Measurements from ENCODE around the gene KATNAL1.

KATNAL1 gene

DNA sequence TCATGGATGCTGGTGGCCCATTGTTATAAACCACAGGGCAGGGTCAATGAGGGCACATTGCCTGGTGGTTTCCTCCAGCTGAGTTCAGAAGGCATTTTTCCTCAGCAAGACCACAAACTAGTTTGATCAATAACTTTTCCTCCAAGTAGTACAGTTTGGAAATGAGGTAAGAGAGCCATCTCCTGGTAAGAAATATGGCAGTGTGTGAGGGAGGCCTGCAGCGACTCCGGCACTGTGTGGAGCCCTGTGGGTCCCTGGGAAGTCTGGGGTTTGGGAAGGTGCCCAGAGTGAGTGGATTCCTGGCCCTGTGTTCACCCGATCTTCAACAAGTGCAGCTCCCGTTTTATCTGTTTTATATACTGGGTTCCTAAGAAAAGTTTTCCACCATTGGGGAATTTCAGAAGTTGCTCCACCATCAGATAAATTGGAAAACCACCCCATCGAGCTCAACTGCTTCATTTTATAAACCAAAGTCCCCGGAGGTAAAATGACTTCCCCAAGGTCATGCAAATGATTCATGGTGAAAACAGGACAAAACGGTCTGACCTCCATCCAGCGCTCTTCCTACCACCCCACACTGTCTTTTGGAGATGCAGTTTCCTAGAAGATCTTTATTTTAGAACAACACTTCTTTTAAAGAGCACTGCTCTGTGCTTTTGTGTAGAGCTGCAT, 148.4 kb downstream of the KATNAL1 start:
- TF ChIP-seq, protein P1, sequence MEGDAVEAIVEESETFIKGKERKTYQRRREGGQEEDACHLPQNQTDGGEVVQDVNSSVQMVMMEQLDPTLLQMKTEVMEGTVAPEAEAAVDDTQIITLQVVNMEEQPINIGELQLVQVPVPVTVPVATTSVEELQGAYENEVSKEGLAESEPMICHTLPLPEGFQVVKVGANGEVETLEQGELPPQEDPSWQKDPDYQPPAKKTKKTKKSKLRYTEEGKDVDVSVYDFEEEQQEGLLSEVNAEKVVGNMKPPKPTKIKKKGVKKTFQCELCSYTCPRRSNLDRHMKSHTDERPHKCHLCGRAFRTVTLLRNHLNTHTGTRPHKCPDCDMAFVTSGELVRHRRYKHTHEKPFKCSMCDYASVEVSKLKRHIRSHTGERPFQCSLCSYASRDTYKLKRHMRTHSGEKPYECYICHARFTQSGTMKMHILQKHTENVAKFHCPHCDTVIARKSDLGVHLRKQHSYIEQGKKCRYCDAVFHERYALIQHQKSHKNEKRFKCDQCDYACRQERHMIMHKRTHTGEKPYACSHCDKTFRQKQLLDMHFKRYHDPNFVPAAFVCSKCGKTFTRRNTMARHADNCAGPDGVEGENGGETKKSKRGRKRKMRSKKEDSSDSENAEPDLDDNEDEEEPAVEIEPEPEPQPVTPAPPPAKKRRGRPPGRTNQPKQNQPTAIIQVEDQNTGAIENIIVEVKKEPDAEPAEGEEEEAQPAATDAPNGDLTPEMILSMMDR (IDR thresholded peaks at IDR 0.05; ENCODE audit: low read depth, low read length) = peak; percentile 59
- DNase-seq (ENCODE audit: low read depth in 2 of 2) = peak; percentile 61 to 76
- H3K4me3 ChIP-seq (replicated peaks in 1 of 2; ENCODE audit: low read depth in 2 of 2, low read length in 2 of 2) = no peak overlapping the region

DNA sequence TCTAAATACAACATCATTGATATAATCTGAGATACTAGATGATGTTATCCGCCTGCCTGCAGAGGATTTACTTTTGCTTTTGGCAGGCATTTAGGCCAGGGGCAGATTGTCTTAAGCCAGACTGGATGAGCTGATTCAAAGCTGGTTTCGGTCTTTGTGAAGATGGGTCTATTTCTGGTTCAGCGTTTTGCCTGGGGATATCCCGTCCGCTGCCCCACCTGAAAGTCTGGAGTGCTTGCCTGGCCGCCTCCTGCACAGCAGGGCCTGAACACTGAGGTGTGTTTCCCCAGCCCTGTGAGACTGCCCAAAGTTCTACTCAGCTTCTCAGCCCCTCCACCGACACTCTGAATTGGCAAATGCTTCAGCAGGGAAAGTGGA, 149.7 kb downstream of the KATNAL1 start:
- no peak for DNase-seq (ENCODE audit: low read depth in 2 of 2)
- no peak overlapping the region for H3K4me3 ChIP-seq (replicated peaks in 1 of 2; ENCODE audit: low read depth in 2 of 2, low read length in 2 of 2)
- TF ChIP-seq, protein P1 (IDR thresholded peaks at IDR 0.05; ENCODE audit: low read depth, low read length) = no peak

DNA sequence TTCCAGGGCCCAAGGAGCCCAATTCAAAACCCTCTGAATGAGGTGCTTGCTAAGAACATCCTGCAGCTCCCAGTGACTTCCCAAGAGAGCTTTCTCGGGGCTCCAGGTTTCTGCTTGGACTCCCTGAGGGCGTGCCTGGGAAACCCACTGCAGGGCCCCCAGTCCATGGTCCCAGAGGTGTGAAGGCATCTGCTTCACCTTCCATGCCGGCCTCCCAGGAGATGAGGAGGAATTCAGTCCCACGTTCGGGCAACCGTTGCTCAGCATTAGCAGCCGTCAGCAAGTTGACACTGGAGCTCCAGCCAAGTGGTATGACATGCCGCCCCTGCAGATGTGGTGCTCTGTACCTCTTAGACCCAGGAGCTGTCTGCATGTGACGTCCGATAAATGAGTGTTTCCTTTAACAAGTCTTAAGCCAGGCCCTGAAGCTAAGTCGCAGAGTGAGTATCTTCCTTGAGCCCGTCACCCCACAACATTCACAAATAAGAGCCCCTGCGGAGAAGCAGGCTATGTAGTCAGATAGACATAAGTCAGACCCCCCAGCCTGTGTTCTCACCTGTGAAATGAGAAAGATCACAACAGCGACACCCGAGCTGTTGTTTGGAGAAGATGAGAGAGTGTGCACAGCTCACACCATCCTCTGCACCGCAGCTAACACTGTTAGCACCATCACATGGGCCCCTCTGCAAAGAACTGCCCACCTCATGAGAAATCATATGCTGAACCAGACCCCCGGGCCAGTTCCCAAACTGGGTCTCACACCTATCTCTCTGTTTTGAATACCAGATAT, 150.3 kb downstream of the KATNAL1 start:
- TF ChIP-seq, protein P1 (IDR thresholded peaks at IDR 0.05; ENCODE audit: low read depth, low read length) = no peak
- no peak for DNase-seq (ENCODE audit: low read depth in 2 of 2)
- H3K4me3 ChIP-seq (replicated peaks in 1 of 2; ENCODE audit: low read depth in 2 of 2, low read length in 2 of 2) = no peak overlapping the region

DNA sequence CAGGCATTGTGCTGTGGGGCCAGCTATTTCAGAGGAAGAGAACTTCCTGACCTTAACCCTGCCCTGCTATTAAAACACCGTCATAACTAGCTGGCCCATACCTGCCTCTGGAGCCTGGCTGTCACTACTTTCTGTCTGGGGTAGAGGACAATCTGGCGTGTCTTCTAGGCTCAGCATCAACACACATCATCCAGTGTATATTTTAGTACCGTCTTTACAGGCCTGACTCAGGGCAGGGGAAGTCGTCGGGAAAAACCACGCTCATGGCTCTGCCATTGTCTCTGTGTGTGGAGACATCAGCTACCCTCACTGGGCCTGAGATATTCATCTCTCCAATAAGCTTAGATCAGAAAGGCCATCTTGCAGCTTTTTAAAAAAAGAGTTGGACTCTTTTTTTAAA, 151.1 kb downstream of the KATNAL1 start:
- DNase-seq (ENCODE audit: low read depth in 2 of 2) = no peak
- H3K4me3 ChIP-seq (replicated peaks in 1 of 2; ENCODE audit: low read depth in 2 of 2, low read length in 2 of 2) = no peak overlapping the region
- TF ChIP-seq, protein P1 (IDR thresholded peaks at IDR 0.05; ENCODE audit: low read depth, low read length) = no peak

DNA sequence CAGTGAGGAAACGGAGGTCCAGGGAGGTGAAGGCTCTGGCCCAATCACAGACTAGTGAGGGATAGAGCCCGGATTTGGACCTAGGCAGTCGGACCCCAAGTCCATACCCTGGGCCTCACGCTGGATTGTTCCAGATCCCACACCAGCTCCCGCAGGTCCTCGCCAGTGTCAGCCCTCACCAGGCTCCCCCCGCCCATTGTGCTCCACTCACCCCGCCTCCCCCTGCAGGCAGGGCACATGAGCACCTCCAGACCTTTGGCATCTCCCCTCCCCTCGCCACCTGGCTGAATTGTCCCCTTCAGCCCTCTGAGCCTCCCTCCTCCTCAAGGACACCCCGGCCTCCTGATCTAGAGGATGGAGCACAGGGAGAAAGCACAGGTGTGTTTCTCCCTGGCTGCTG, 152.4 kb downstream of the KATNAL1 start:
- TF ChIP-seq, protein P1 (IDR thresholded peaks at IDR 0.05; ENCODE audit: low read depth, low read length) = no peak
- DNase-seq (ENCODE audit: low read depth in 2 of 2) = no peak
- no peak overlapping the region for H3K4me3 ChIP-seq (replicated peaks in 1 of 2; ENCODE audit: low read depth in 2 of 2, low read length in 2 of 2)

DNA sequence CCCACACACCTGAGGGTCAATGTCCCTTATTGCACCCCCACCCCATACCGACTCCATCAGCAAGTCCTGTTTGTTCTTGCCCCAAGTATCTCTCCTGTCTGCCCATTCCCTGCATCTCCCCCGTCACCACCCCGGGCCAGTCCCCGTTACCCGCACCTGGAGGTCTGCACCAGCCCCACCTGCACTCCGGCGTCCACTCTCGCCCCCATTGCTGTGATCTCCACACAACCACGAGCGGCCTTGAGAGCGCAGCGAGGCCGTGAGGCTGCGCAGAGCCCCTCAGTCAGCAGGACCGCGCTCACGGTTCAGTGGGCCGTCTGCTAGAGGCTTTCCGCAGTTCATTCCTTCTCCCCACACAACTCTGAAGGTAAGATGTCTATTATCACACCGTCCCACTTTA, 152.8 kb downstream of the KATNAL1 start:
- H3K4me3 ChIP-seq (replicated peaks in 1 of 2; ENCODE audit: low read depth in 2 of 2, low read length in 2 of 2) = no peak overlapping the region
- DNase-seq (ENCODE audit: low read depth in 2 of 2) = no peak
- TF ChIP-seq, protein P1 (IDR thresholded peaks at IDR 0.05; ENCODE audit: low read depth, low read length) = no peak

Measured in cardiac fibroblast (primary cell).